GM21526 (cell line): ENCODE results near the gene LMOD2.

Source experiments
- ATAC-seq: cut with Tn5 transposase; IDR thresholded peaks from one replicate; pipeline ENCODE4 v1.9.1; 2021; ENCODE audit warnings: moderate library complexity; ENCODE audit not compliant: unreplicated experiment, low FRiP score

LMOD2 gene

GRCh38 chr7:123639631-123640030 lies 16.0 kb upstream of the LMOD2 start:
- no peak for ATAC-seq

- ATAC-seq, result no peak
Observed at GRCh38 chr7:123640583-123640982, 15.1 kb upstream of the LMOD2 start.

GRCh38 chr7:123641901-123642300 lies 13.8 kb upstream of the LMOD2 start:
- no peak for ATAC-seq

GRCh38 chr7:123643495-123644441 lies 11.9 kb upstream of the LMOD2 start:
- no peak for ATAC-seq

GRCh38 chr7:123645516-123645915 lies 10.2 kb upstream of the LMOD2 start:
- ATAC-seq, result no peak

- ATAC-seq, result no peak
Observed at GRCh38 chr7:123647106-123647730, 8.4 kb upstream of the LMOD2 start.

DNA sequence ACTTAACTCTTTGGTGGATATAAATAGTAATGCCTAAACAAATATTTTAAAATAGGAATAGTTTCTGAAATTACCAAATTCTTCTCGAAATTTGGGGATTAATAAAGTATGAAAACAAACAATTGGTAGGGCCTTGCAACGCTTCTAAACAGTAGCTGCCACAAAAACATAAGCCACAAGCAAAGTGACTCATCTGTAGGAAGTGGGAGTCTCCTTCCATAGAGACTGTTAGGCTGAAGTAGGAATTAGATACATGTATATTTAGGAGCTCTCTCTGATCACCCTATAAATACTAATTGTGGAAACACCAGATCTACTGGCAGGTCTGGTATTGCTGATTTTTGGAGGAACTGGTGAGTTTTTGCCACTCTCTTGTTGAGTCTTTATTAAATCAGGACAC lies 5.7 kb upstream of the LMOD2 start:
- no peak for ATAC-seq

- ATAC-seq, result no peak
Observed at GRCh38 chr7:123650595-123650994, 5.1 kb upstream of the LMOD2 start.

GRCh38 chr7:123652406-123652805 lies 3.3 kb upstream of the LMOD2 start:
- no peak for ATAC-seq

DNA sequence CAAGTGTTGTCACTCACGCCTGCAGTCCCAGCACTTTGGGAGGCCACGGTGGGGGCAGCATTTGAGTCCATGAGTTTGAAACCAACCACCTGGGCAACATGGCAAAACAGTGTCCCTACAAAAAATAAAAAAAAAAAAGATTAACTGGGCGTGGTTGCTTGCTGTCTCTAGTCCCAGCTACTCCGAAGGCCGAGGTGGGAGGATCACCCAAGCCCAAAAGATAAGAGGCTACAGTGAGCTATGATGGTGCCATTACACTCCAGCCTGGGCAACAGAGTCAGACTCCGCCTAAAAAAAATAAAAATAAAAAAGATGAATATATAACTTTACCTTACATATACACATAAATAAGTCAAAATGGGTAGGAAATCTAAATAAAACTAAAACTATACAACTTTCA lies 2.5 kb upstream of the LMOD2 start:
- ATAC-seq, result no peak

DNA sequence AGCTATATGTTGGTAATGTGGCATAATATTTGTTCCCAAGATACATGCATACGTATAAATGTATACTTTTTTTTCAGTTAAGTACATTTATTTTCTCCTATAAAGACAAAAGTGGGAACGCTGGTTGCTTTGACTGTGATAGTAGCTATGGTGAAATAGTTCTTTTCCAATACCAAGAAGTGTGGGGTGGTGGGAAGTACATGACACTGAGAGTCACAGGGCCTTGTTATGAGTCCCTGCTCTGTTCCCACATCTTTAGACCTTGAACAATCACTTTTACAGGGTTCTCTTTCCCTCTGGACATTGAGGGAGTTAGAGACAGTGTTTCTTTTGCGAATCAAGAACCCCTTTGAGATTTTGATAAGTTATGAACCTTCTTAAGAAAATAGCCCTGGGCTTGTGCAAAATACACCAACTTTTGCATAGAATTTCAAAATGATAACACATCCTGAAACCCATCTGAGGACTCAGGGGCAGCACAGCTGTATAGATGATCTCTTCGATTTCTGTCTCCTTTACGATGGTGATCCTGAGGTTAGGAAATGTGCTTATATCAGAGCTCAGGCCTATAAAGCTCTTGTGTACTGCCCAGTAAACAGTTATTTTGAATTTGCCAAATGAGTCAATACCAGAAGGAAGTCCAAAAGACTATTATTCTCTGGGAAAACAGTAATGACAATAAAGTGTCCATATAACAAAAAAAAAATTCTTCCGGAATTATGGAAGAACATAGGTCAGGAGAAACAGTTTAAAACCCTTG lies 1.1 kb downstream of the LMOD2 start:
- ATAC-seq, result no peak

DNA sequence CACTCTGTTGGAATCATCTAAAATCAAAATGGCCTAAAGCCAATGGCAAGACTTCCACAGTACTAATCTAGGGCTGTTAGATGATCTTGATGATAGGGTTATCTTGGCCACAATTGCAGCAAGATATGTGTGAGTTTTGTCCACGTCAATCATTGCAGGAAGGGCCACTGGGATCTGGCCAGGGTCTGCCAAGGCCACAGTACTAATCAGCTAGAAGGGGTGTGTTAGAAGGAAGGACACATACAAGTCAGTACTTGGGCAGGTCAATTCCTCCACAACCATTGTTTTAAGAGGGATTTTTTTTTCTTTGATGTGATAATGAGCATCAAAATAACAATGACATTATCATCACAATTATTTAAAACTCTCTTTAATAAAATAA lies 1.6 kb downstream of the LMOD2 start:
- no peak for ATAC-seq

DNA sequence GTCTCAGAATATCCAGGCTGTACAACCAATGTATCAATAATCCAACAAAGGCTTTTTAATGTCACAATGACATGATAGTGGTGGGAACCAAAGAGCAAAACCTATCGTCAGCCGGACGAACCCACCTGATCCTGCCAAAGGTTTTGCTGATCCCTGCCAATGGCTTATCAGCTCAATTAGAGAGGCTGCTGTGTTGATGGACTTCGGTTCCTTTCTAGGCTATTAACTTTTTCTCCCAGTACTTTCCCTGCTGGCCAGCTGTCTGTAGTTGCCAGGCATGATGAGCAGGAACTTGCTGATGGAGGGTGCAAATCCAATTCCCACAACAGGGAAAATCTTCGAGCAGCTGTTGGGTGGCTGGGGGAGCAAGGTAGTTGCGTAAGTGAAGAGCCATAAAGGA lies 2.4 kb downstream of the LMOD2 start:
- ATAC-seq, result no peak

DNA sequence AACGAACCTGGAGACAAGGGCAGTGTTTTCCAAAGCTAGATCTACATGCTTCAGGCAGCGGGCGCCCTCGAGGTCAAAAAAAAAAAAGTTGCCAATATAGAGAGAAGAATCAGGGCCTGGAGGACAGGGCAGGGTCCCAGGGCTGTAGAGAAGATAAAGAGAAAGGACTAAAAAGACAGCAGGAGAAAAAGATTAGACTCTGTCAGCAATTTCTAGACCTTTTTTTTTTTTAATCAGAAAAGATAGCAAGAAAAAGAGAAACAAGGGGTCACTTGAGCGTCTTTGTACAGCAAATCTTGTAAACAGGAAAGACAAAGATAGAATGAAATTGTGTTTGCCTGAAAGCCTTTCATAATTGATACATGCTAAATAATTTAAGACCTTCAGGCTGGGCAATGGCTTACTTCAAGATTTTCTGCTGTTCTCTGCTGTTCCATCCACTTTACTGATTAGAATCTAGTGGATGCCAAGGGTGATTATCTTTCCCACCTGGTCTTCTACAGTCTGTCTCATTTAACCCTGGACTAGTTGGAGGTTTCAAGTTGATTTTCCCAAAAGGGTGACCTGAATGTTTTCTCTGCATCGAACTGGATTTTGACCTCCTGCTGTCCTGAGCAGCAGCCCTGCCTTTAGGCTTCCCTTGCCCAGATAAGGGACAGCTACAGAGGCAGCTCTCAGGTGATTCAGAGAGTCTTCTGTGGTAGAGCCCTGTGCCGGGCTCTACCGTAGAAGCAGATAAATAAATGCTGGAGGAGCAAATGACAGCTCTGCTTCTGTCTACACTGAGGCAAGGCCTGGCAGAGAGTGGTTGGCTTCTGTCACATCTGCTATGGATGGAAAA lies 5.1 kb downstream of the LMOD2 start:
- ATAC-seq, result no peak

- ATAC-seq, result no peak
Observed at GRCh38 chr7:123661765-123662164, 6.1 kb downstream of the LMOD2 start.

DNA sequence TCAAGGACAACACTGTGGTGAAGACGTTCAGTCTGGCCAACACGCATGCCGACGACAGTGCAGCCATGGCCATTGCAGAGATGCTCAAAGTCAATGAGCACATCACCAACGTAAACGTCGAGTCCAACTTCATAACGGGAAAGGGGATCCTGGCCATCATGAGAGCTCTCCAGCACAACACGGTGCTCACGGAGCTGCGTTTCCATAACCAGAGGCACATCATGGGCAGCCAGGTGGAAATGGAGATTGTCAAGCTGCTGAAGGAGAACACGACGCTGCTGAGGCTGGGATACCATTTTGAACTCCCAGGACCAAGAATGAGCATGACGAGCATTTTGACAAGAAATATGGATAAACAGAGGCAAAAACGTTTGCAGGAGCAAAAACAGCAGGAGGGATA lies 6.6 kb downstream of the LMOD2 start:
- ATAC-seq, result no peak

DNA sequence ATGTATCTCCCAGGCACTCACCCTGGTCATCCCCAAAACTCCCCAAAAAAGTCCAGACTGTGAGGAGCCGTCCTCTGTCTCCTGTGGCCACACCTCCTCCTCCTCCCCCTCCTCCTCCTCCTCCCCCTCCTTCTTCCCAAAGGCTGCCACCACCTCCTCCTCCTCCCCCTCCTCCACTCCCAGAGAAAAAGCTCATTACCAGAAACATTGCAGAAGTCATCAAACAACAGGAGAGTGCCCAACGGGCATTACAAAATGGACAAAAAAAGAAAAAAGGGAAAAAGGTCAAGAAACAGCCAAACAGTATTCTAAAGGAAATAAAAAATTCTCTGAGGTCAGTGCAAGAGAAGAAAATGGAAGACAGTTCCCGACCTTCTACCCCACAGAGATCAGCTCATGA lies 7.1 kb downstream of the LMOD2 start:
- no peak for ATAC-seq

DNA sequence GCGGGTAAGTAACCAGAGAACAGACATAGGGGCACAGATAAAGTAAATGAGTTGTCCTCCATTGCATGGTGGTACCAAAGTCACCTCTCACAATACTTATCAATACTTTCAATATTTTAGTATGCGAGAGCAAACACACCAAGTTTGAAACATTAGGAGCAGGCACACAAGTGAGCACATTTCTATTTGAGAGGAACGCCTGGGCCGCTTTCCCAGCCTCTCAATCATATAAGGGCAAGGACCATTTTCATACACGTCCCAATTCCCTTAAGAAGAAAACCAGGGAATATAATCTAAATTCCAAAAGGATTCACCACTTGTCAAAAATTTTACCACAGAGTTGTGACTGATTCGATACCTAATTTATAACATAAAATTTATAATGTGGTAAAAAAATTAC lies 7.5 kb downstream of the LMOD2 start:
- no peak for ATAC-seq

DNA sequence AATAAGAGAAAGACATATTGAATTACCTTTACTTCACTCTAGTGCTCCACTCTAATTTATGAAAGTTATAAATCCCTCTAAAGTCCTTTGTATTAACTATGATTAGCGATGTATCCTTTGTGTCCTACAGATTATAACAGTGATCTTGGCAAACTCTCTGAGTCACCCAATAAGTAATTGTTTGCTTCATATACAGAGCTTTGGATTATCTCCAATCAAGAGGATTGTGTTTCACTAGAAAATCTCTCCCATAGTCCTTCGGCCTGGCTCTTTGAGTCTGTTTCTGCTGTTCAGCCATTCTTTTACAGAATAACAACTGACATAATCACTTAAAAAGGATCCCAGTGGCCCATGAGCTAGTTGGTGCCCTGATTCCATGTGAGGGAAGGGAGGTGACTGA lies 9.5 kb downstream of the LMOD2 start:
- no peak for ATAC-seq

- ATAC-seq, result no peak
Observed at GRCh38 chr7:123665896-123666295, 10.2 kb downstream of the LMOD2 start.
